NCI-H1092 treated with DMSO at 0.1 percent for 48 hours (cell line): ENCODE data around the gene PLEKHG4.

Experiments
- DNase-seq: peaks from one replicate; lab custom pipeline; 2025; lab: John Stamatoyannopoulos, UW

PLEKHG4 gene

GRCh38 chr16:67326472-67327309, 47.4 kb downstream of the PLEKHG4 start, which contains the start of the genes KCTD19 and LRRC36:
Gene KCTD19, minus strand, starts transcription at chr16:67326741. Its CDS starts 34 bp downstream, at chr16:67326707.
Gene LRRC36, plus strand, starts transcription at chr16:67326815. Its CDS starts 48 bp downstream, at chr16:67326863.
- peak; percentile 89 for DNase-seq

DNA sequence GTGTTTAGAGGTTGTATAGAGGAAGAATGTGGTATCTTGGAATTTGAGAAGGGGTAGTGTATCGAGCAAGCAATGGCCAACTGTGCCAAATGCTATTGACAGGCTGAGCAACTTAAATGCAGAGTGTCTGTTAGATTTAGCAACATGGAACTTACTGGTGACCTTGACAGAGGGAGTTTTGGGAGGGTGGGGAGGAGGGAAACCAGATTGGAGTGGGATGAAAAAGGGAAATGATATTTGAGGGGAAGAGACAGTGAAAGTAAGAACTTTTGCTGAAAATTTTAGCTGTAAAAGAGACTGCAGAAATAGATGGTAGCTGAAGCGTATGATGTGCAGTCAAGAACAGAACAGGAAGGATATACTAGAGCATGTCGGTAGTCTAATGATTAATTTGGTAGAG, 48.4 kb downstream of the PLEKHG4 start:
- no peak for DNase-seq

DNA sequence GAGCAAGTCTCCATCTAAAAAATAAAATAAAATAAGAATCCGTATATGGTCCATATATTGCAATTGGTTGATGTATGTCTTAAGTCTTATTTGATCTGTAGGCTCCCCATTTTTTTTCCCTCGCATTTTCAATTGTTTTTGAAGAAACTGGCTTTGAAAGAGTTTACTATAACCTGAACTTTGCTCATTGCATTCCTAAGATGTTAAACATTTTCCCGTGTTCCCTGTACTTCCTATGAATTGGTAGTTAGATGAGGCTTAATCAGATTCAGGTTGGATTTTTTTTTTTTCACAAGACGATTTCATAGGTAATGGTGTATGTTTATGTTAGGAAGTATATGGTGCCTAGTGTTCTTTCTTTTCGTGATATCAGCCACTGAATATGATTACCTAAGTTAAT, 50.6 kb downstream of the PLEKHG4 start:
- DNase-seq = no peak

DNA sequence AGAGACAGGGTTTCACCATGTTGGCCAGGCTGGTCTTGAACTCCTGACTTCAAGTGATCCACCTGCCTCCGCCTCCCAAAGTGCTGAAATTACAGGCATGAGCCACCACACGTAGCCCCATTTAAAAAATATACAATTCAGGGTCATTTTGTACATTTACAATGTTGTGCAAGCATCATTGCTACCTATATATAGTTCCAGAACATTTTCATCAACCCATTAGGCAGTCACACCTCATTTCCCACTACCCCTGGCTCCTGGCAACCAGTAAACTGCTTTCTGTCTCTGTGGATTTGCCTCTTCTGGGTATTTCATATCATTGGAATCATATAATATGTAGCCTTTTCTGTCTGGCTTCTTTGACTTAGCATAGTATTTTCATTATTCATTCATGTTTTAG, 54.0 kb downstream of the PLEKHG4 start:
- no peak for DNase-seq

DNA sequence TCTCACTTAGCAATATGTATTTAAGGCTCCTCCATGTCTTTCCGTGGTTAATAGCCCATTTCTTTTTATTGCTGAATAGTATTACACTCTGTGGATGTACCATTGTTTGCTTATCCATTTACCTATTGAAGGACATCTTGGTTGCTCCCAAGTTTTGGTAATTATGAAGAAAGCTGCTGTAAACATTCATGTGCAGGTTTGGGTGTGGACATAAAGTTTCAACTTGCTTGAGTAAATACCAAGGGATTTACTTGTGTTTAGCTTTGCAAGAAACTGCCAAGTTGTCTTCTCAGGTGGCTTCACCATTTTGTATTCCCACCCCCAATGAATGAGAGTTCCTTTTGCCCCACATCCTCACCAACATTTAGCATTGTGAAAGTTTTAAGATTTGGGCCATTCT, 56.8 kb downstream of the PLEKHG4 start:
- DNase-seq = no peak

DNA sequence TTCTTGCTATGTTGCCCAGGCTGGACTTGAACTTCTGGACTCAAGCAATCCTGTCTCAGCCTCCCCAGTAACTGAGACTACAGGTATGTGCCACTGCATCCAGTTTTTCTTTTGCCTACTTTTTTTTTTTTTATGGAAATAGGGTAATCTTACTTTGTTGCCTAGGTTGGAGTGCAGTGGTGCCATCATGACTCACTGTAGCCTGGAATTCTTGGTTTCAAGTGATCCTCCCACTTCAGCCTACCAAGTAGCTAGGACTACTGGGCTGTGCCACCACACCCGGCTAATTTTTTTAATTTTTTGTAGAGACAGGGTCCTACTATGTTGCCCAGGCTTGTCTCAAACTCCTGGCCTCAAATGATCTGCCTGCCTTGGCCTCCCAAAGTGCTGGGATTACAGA, 57.3 kb downstream of the PLEKHG4 start:
- DNase-seq = no peak
